RWPE2 (cell line): ENCODE measurements around the gene MGMT.
A peak's percentile ranks its signal among the peaks of the same experiment; 100 is the strongest.

Experiments used
- ATAC-seq: fragments of 200-7000 bp; cut with Tn5 transposase; 3 replicates; pipeline ENCODE4 v1.9.1; 2021; ENCODE audit warnings: low read depth
- DNase-seq: peaks from one replicate; pipeline ENCODE4 v3.0.0-alpha.2; 2020; ENCODE audit warnings: low spot score
- H3K27ac ChIP-seq: fragments of 450-650 bp; 2 replicates; pipeline ENCODE4 v1.5.1; 2017; ENCODE audit warnings: mild to moderate bottlenecking; ENCODE audit not compliant: poor library complexity, severe bottlenecking
- H3K27me3 ChIP-seq: fragments of 250-450 bp; sonication (Bioruptor Pico); 2 replicates; pipeline ENCODE4 v1.5.1; 2021; ENCODE audit warnings: mild to moderate bottlenecking, moderate library complexity; ENCODE audit not compliant: insufficient read depth, poor library complexity, severe bottlenecking
- H3K36me3 ChIP-seq: fragments of 250-450 bp; sonication (Bioruptor Pico); 2 replicates; pipeline ENCODE4 v1.5.1; 2020; ENCODE audit warnings: low read depth, mild to moderate bottlenecking, moderate library complexity
- H3K4me1 ChIP-seq: fragments of 250-450 bp; sonication (Bioruptor Pico); 2 replicates; pipeline ENCODE4 v1.5.1; 2021; ENCODE audit warnings: mild to moderate bottlenecking, moderate library complexity; ENCODE audit not compliant: insufficient read depth, poor library complexity, severe bottlenecking
- H3K4me3 ChIP-seq: fragments of 250-450 bp; sonication (Bioruptor Pico); 2 replicates; pipeline ENCODE4 v1.5.1; 2021; ENCODE audit warnings: mild to moderate bottlenecking, moderate library complexity; ENCODE audit not compliant: severe bottlenecking
- H3K9me3 ChIP-seq: fragments of 250-450 bp; sonication (Bioruptor Pico); 2 replicates; pipeline ENCODE4 v1.5.1; 2021; ENCODE audit warnings: mild to moderate bottlenecking, moderate library complexity; ENCODE audit not compliant: severe bottlenecking
- TF ChIP-seq, protein P1 (sequence below): fragments of 450-650 bp; IDR thresholded peaks from one replicate; pipeline ENCODE4 v1.5.1; 2017; ENCODE audit warnings: mild to moderate bottlenecking, moderate library complexity; ENCODE audit not compliant: poor library complexity, severe bottlenecking

The MGMT gene

DNA sequence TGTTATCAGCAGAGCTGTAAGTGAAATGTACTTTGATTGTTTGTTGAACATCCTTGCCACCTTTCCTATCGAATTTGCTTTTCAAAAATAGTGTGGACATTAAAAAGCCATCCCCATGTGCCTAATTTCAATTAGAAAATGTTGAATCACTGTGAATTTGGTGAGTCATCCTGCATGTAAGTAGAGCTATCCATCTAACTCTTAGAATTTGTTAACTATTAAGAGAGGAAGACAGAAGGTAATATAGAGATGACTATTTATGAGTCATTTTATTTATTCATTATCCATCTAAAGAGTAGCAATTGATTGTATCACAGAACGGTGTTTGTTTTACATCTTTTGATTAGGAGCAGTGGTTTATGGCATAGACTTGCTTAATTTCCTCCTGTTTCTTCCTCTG is 154.7 kb downstream of the MGMT start:
- ATAC-seq (peak; percentile 85), DNase-seq (no peak)
- TF ChIP-seq, protein P1, sequence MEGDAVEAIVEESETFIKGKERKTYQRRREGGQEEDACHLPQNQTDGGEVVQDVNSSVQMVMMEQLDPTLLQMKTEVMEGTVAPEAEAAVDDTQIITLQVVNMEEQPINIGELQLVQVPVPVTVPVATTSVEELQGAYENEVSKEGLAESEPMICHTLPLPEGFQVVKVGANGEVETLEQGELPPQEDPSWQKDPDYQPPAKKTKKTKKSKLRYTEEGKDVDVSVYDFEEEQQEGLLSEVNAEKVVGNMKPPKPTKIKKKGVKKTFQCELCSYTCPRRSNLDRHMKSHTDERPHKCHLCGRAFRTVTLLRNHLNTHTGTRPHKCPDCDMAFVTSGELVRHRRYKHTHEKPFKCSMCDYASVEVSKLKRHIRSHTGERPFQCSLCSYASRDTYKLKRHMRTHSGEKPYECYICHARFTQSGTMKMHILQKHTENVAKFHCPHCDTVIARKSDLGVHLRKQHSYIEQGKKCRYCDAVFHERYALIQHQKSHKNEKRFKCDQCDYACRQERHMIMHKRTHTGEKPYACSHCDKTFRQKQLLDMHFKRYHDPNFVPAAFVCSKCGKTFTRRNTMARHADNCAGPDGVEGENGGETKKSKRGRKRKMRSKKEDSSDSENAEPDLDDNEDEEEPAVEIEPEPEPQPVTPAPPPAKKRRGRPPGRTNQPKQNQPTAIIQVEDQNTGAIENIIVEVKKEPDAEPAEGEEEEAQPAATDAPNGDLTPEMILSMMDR: no peak
- Histone ChIP-seq H3K27ac (no peak overlapping the region), H3K36me3 (no peaks in the 10 kb centered on the region), H3K4me1 (peaks cover 7% of the 10 kb centered on the region), H3K9me3 (no peaks in the 10 kb centered on the region), H3K27me3 (no peaks in the 10 kb centered on the region), H3K4me3 (no peak overlapping the region)

DNA sequence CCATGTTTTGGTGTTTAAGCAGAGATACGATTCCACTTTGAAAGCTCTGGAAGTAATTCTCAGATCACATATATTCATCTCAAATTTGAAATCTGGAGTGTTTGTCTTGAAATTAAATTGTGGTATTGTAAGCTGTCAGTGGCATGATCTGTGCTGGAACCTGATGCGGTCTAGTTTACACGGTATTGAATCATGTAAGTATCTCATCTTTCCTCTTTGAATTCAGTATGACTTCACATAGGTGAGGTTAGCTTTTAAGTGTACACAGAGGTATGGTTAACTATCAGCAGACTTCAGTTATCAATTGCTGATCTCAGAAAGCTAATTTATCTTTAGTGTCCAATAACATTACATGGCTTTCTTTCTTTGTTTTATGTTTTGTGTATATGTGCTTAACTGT is 155.2 kb downstream of the MGMT start:
- H3K4me3 ChIP-seq: no peak overlapping the region
- no peak for DNase-seq
- no peaks in the 10 kb centered on the region for H3K27me3 ChIP-seq
- H3K27ac ChIP-seq: no peak overlapping the region
- H3K36me3 ChIP-seq: no peaks in the 10 kb centered on the region
- peaks cover 7% of the 10 kb centered on the region for H3K4me1 ChIP-seq
- H3K9me3 ChIP-seq: no peaks in the 10 kb centered on the region
- TF ChIP-seq, protein P1: no peak
- ATAC-seq: no peak

DNA sequence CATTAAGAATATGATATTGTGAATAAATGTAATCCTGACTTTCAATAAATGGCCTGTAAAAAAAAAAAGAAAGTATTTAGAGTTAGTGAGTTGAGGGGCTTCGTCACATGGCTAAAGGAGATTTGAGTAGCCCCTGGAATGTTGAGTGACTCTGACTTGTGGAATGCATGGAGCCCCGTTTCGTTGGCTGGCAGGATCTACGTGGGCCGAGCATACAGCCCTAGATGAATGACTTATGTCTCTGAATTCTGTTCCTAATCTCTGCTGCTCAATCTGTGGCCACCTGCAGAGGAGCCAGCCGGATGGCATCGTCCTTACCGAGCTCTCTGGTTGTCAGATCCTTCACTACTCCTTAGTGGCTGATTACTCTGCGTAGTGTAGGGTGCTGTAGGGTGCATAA is 155.7 kb downstream of the MGMT start:
- Histone ChIP-seq H3K36me3 (no peaks in the 10 kb centered on the region), H3K4me1 (peaks cover 7% of the 10 kb centered on the region), H3K27me3 (no peaks in the 10 kb centered on the region), H3K4me3 (no peak overlapping the region), H3K9me3 (no peaks in the 10 kb centered on the region), H3K27ac (no peak overlapping the region)
- TF ChIP-seq, protein P1: no peak
- no peak for DNase-seq
- no peak for ATAC-seq

DNA sequence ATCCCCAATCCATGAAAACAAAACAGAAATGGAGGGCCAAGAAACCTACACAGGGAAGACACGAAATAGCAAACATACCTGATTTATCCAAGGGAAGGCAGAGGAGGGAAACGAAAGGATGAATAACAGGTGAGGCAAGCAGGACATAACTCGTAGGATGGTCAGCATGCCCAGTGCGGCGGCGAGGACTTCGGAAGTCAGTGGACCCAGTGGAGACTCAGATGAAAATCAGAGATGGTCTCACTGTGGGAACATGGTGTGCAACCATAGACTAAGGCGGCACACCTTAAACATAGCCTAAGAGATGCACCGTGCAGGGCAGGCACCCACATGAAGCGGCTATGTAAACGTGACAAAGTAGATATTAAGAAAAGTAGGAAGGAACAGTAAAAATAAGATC is 157.5 kb downstream of the MGMT start:
- Histone ChIP-seq H3K4me3 (no peak overlapping the region), H3K4me1 (peaks cover 7% of the 10 kb centered on the region), H3K27ac (no peak overlapping the region), H3K27me3 (no peaks in the 10 kb centered on the region), H3K9me3 (no peaks in the 10 kb centered on the region), H3K36me3 (no peaks in the 10 kb centered on the region)
- no peak for ATAC-seq
- DNase-seq: no peak
- TF ChIP-seq, protein P1: no peak

DNA sequence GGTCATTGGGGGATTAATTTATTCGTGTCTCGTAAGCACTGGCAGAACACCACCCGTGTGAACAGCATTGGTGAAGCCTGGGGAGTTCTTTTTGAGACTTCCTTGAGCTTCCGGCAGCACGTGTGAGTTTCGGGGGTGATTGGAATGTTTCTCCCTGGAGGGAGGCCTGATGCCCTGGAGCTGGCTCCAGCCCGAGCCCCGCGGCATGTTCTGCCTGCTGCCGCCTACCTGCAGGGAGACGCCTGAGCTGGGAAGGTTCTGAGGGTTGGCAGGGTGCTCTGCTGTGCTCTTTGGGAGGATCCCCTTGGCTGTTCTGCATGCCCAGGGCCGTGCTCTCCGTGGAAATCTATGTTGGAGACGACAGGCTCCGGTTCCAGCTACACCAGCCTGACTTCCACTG is 159.3 kb downstream of the MGMT start:
- Histone ChIP-seq H3K9me3 (no peaks in the 10 kb centered on the region), H3K27me3 (no peaks in the 10 kb centered on the region), H3K27ac (no peak overlapping the region), H3K36me3 (no peaks in the 10 kb centered on the region), H3K4me1 (peaks cover 7% of the 10 kb centered on the region), H3K4me3 (no peak overlapping the region)
- TF ChIP-seq, protein P1: no peak
- DNase-seq (no peak), ATAC-seq (no peak)
